Activated CD8-positive, alpha-beta memory T cell treated with anti-CD3 and anti-CD28 coated beads for 36 hours (primary cell): Measurements from ENCODE around the gene OPCML. TPM values are rescaled to one million over a fixed set of nuclear protein-coding genes. Genes with fewer than 3 reads are reported as not detected.

Experiments used
- CTCF ChIA-PET: fragments of 350-600 bp; sonication (Branson Sonifier 250); formaldehyde crosslinking; loops from one replicate; lab custom pipeline; 2021; ENCODE audit warnings: antibody characterized with exemption; lab: Charles Lee
- POLR2A ChIA-PET: fragments of 350-600 bp; sonication (Branson Sonifier 250); formaldehyde crosslinking; loops from one replicate; lab custom pipeline; 2021; ENCODE audit warnings: antibody characterized with exemption; lab: Charles Lee
- total RNA-seq, 2 experiments: library from RNA; stranded (reverse); gene quantifications; one replicate each; pipeline ENCODE4 v1.2.3, GENCODE V29; 2021

Gene OPCML
- total RNA-seq, 2 experiments from 2014 or later: not detected

GRCh38 chr11:132777067-132777975 is 755.0 kb downstream of the OPCML start:
- CTCF ChIA-PET: interaction anchor here (0.9 kb wide), 1 partner anchor 14 kb away, joined by 4 read pairs; no protein-coding TSS in a partner anchor
- POLR2A ChIA-PET: no interaction called here

DNA sequence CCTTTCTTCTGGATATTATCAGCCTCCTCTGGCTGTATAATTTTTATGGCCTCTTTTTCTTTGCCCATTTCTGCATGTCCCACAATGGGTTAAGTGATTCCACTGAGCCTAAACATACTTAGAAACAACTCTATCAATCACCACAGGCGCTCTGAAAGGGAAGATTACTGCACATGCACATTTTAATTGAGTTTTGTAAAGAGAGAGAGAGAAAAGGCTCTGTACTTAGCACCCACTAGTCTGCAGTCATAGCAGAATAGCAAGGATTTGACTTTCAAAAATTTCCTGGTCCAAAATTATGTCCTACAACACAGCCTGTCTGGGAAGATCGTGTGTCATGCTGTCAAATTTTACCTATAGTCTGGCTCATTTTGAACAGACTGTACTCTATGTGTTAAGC is 758.5 kb downstream of the OPCML start:
- ChIA-PET CTCF (no interaction called here), POLR2A (no interaction called here)

DNA sequence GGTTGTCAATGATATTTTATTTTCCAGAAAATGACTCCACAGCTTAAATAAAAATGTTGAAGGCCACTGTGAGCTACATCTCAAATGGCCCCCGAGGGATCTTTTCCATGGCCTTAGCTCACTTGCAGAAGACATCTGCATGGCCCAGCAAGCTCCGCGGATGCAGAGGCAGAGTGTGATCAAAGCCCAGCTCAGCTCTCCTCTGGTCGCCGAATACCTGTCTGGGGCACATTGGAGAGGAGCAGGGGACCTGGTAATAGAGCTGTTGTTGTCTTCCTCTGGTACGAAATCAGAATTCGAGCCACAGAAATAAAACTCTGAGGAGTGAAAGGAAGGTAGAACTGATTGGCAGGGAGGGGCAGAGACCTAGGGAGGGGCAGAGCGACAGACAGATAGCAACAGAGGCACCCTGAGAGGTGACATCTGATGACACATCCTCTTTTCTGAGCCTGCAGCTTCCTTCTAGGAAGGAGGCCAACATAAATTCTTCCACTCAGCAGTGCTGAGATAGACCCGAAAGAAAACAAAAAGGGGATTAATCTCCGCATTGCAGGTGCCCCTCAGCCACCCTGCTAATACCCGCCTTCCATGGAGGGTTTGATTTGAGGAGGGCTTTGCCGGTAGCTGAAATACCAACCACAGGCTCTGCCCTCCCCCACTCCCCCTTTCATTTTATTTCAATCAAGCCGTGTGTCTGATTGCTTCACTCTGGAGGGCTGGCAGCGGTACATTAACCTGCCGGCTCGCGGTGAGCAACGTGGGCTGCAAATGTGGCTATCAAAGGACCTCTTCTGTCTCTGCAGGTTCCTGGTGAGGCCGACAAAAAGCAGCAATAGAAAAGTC is 759.4 kb downstream of the OPCML start:
- POLR2A ChIA-PET: no interaction called here
- CTCF ChIA-PET: no interaction called here

GRCh38 chr11:132771746-132772145 is 760.6 kb downstream of the OPCML start:
- ChIA-PET POLR2A (no interaction called here), CTCF (no interaction called here)

DNA sequence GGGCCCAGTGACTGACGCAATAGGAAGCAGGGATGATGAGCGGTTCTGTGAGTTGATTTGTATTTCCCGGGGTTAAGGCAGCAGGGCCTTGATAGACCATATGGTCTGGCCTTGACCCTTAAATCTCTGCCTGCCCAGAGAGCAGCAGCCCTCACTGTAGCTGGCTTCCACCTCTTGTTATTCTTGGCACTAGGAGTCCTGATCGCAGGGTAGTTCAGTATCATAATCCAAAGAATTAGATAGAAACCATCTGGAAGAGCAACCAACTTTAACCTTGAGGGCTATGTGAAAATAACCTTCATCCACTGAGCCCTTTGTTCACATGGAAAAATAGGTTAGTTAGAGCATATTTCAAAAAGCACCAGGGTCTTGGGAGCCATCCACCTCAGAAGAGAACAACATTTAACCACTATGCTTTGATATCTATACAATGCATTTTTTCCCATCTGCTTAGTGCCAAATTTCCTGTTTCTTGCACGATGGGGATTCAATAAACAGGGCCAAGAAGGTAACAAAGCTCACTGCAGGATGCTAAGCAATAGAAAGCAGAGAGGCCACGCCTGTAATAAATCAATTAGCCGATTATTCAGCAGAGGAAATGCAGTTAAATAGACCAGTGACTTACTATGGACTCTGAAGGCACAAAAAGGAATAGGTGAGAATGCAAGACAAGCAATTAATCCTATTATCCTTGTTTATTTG is 761.3 kb downstream of the OPCML start:
- ChIA-PET POLR2A (no interaction called here), CTCF (no interaction called here)

- ChIA-PET POLR2A (no interaction called here), CTCF (no interaction called here)
Measured at GRCh38 chr11:132763503-132763902, 768.8 kb downstream of the OPCML start.

GRCh38 chr11:132755934-132756333 is 776.4 kb downstream of the OPCML start:
- ChIA-PET POLR2A (no interaction called here), CTCF (no interaction called here)

DNA sequence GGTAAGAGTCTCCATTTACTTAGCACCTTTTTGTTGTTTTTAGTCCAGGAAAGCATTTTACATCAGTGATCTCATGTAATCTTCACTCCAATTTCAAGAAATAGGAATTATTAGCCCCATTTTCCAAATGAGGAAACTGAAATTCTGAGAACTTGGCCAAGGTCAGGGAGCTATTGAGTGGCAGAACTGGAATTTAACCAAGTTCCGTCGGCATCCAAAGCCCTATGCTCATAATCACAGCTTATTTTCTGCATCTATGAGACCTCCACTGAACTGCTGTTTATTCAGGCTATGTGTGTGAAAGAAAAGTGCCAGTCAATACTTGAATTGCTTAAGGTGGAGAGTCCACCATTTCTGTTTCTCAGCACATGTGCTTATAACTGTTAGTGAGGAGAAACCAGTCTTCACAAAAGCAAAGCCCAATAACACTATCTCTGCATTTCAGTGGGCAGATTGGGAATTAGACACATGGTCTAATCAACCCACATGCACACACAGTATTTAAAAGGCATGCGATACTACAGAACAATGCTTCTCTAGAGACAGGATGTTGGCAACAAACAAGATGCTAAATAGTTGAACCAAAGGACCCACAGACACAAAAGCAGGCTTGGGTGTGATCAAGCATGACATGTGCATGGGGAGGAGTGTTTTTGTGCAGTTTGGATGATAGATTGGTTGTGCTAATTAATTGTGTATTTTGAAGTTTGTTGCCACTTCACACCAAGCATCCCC is 780.6 kb downstream of the OPCML start:
- ChIA-PET POLR2A (no interaction called here), CTCF (no interaction called here)

GRCh38 chr11:132746305-132746704 is 786.0 kb downstream of the OPCML start:
- CTCF ChIA-PET: no interaction called here
- POLR2A ChIA-PET: no interaction called here

GRCh38 chr11:132745306-132745705 is 787.0 kb downstream of the OPCML start:
- CTCF ChIA-PET: no interaction called here
- POLR2A ChIA-PET: no interaction called here

DNA sequence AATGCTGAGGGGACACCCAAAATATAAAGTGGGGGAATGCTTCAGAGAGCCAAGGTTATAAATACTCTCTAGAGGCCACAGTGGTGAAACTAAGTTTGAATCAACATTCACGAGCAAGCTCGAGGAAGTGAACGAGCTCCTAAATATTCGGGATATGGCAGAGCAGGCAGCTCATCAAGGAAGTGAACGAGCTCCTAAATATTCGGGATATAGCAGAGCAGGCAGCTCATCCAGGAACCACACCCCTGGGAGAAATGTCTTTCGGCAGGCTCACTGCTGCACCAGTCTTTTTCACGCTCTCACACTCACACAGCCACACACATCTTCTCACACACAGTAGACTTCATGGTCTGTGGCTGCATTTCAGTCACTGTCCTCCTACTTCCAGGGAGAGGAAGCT is 787.5 kb downstream of the OPCML start:
- ChIA-PET CTCF (no interaction called here), POLR2A (no interaction called here)

DNA sequence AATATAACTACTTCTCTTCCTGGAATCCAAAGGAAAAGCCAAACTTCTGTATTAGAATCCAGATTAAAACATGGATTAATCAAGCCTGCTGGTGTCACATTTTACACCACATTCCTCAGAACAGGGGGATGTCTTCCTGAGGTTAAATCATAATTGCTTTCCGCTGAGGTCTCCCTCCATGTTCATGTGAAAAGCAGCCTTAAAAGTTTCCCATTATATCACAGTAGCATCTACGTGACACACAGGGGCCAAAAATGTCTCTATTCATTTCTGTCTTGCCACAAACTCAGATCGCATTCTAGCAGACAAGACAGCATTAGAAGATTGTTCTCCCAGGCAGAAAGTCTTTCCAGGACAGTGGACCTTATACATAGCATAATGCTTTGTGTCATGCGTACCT is 788.7 kb downstream of the OPCML start:
- ChIA-PET POLR2A (no interaction called here), CTCF (no interaction called here)

DNA sequence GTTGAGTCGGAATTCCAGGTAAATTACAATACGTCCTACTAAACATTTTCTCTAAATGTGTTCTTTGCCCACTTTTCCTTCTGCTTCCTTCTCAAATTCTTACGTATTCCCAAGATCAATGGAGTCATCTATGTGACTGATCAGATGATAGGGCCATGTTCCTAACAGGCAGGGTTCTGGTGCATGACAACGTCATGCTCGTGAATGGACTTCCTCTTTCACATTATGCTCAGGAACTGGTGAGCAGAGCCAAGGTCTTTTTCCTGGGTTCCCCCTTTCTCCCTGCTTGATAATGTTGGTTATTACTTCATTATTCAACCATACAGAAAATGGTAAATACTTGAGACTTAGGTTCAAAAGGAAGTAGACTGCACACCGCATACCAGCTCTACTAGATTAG is 789.4 kb downstream of the OPCML start:
- CTCF ChIA-PET: no interaction called here
- POLR2A ChIA-PET: no interaction called here

DNA sequence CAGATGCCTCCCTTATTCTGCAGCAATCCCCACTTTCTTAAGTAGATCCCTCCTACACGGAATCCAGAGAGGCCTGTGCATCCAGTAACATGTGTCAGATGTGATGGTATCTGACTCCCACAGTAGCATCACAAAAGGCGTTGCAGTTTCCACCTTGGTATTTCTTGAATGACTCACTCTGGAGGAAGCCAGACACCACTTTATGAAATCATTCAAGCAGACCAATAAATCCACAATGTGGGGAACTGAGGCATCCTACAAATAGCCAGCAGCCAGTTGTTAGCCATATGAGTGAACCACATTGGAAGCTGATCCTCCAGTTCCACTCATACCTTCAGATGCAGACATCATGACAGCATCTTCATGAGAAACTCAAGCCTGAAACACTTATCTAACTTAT is 798.1 kb downstream of the OPCML start:
- ChIA-PET POLR2A (no interaction called here), CTCF (no interaction called here)

DNA sequence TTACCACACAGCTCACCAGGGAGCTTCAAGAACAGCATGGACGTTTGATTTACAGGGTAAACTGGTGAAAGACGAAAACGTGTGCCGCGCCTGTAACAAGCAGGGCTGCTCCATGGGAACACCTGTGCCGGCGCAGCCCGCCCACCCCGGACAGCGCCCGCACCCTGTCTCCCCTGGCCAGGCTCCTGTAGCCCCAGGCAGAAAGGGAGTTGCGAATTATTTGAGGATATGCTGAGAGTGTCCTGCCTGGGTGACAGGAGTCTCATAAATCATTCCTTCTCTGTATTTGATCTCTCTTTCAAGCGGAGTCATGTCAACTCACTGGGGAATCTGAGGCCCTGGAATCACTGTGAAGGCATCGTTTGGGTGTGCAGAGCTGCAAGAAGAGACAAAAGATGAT is 804.3 kb downstream of the OPCML start:
- ChIA-PET CTCF (no interaction called here), POLR2A (no interaction called here)

- ChIA-PET POLR2A (no interaction called here), CTCF (no interaction called here)
Measured at GRCh38 chr11:132721526-132721925, 810.8 kb downstream of the OPCML start.

- POLR2A ChIA-PET: no interaction called here
- CTCF ChIA-PET: no interaction called here
Measured at GRCh38 chr11:132719684-132720083, 812.6 kb downstream of the OPCML start.

DNA sequence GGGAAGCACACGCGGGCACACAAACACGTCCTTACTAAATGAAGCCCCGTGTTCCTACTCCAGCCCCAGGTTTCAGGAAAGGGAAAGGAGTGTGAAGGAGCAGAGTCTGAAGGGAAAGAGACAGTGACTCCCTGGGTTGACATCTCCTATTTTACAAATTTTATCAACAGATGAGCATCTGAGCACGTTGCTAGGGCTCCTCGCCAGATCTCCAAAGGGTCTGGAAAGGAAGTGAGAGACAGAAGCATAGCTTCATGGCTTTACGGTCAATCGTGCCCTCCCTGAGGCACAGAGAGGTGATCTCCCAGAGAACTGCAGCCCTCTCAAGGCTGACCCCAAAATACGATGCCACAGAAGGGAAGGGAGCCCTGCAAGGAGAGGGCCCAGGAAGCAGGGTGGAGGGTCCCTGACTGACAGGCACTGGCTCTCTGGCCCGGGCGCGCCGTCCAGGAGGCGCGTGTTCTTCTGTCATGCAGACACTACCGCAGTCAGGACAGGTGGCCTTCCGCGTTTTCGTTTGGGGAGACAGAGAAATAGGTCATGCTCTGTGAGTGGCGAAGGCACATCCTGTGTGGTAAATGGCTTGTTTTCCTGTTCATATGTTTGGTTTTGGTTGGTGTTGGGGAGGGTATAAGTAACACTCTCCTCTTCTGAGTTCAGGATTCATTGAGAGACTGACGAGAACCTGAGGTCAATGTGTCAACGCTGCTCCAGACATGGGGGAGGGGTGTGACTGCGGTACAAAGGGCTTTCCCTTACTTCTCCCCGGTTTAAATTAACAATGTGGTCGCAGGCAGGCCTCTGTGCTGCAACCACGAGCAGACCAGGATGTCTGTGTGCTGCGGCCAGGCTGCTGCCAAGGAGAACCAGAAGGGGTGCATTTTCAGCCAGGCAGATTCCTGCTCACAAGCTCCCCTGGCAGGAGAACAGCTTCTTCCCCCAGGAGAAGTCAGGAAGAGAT is 813.3 kb downstream of the OPCML start:
- ChIA-PET CTCF (no interaction called here), POLR2A (no interaction called here)
